Measurements from ENCODE around the gene NOXO1. TPM values are rescaled to one million over a fixed set of nuclear protein-coding genes. Genes with fewer than 3 reads are reported as not detected.

The NOXO1 gene
- total and polyA plus RNA-seq, 9 of the 15 experiments (the other 6 are each of a cell fraction or from before 2014, with no cell fraction given) = not detected

DNA sequence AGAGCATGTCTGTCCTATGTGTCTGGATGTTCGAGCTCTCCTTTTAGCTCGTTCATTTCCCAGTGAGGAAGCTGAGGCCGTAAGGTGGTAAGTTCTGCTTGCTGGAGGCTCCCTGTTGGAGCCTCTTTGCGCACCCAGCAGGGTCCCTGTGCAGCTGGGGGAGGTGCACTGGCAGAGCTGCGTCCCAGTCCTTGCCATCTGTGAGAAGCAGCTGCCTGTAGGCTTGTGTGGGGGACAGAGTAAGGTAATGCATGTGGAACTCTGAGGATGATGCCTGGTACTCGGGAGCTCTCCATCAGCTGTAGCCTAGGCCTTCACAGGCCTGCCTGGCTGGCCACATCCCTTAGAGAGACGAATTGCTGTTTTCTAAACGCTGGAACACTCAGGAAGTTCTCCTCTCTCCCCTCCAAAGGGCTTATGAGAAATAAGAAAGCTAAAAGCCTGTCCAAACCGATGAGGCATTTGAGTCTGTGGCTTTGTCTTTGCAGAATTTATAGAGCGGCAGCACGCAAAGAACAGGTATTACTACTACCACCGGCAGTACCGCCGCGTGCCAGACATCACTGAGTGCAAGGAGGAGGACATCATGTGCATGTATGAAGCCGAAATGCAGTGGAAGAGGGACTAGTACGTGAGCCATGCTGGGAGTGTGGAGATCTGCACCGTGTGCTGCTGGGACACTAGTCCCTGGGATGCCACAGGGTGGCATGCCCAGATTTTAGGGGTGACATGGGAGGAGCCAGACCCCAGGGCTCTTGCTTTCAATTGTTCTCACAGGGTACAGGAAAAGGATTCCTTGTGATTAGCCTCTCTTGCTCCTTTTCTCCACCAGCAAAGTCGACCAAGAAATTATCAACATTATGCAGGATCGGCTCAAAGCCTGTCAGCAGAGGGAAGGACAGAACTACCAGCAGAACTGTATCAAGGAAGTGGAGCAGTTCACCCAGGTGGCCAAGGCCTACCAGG is 20.3 kb downstream of the NOXO1 start (continued):
- TF ChIP-seq, protein P1, sequence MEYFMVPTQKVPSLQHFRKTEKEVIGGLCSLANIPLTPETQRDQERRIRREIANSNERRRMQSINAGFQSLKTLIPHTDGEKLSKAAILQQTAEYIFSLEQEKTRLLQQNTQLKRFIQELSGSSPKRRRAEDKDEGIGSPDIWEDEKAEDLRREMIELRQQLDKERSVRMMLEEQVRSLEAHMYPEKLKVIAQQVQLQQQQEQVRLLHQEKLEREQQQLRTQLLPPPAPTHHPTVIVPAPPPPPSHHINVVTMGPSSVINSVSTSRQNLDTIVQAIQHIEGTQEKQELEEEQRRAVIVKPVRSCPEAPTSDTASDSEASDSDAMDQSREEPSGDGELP (CRISPR knock-in tag; IDR thresholded peaks at IDR 0.05; ENCODE audit: borderline replicate concordance) = peak; percentile 70
- no peak for TF ChIP-seq TFAM (CRISPR knock-in tag; conservative IDR thresholded peaks at IDR 0.05)
- TF ChIP-seq TCF7 (IDR thresholded peaks at IDR 0.05; ENCODE audit: borderline replicate concordance) = no peak
- TF ChIP-seq E2F5 (CRISPR knock-in tag; IDR thresholded peaks at IDR 0.05) = no peak
- TF ChIP-seq ZNF644 (tag; IDR thresholded peaks at IDR 0.05; ENCODE audit: low read depth) = no peak
- TF ChIP-seq HNRNPLL (IDR thresholded peaks at IDR 0.05; ENCODE audit: low read depth, low read length, poor library complexity, severe bottlenecking) = peak; percentile 50
- TF ChIP-seq, protein P2, sequence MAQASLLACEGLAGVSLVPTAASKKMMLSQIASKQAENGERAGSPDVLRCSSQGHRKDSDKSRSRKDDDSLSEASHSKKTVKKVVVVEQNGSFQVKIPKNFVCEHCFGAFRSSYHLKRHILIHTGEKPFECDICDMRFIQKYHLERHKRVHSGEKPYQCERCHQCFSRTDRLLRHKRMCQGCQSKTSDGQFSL (CRISPR knock-in tag; IDR thresholded peaks at IDR 0.05) = 0 out of 2 replicates have a peak, but pooled peaks have one; percentile 12
- TF ChIP-seq, protein P2 (tag; IDR thresholded peaks at IDR 0.05) = no peak
- TF ChIP-seq, protein P3, sequence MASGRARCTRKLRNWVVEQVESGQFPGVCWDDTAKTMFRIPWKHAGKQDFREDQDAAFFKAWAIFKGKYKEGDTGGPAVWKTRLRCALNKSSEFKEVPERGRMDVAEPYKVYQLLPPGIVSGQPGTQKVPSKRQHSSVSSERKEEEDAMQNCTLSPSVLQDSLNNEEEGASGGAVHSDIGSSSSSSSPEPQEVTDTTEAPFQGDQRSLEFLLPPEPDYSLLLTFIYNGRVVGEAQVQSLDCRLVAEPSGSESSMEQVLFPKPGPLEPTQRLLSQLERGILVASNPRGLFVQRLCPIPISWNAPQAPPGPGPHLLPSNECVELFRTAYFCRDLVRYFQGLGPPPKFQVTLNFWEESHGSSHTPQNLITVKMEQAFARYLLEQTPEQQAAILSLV (tag; IDR thresholded peaks at IDR 0.05) = no peak
- TF ChIP-seq ZNF696 (CRISPR knock-in tag; conservative IDR thresholded peaks at IDR 0.05) = peak; percentile 14; the same call in 1 of the 2 replicates
- peak; percentile 95 for TF ChIP-seq SUPT5H (IDR thresholded peaks at IDR 0.05)
- peak; percentile 22; the same call in 1 of the 2 replicates for TF ChIP-seq TOE1 (IDR thresholded peaks at IDR 0.05; ENCODE audit: borderline replicate concordance)
- no peak for TF ChIP-seq TOE1 (CRISPR knock-in tag; IDR thresholded peaks at IDR 0.05; ENCODE audit: borderline replicate concordance, low read depth)
- 0 out of 2 replicates have a peak, but pooled peaks have one; percentile 14 for TF ChIP-seq DNMT1 (IDR thresholded peaks at IDR 0.05)
- no peak for TF ChIP-seq ZNF316 (IDR thresholded peaks at IDR 0.05)
- TF ChIP-seq NFATC3 (IDR thresholded peaks at IDR 0.05) = peak; percentile 70
- peak; percentile 20 for TF ChIP-seq KDM5B (IDR thresholded peaks at IDR 0.05; ENCODE audit: insufficient replicate concordance, low read depth, low read length)
- peak; percentile 54; the same call in 1 of the 2 replicates for TF ChIP-seq LCOR (CRISPR knock-in tag; IDR thresholded peaks at IDR 0.05)
- no peak for TF ChIP-seq HLTF (IDR thresholded peaks at IDR 0.05)
- peak; percentile 65 for TF ChIP-seq ZFX (CRISPR knock-in tag; IDR thresholded peaks at IDR 0.05)
- TF ChIP-seq, protein P4, sequence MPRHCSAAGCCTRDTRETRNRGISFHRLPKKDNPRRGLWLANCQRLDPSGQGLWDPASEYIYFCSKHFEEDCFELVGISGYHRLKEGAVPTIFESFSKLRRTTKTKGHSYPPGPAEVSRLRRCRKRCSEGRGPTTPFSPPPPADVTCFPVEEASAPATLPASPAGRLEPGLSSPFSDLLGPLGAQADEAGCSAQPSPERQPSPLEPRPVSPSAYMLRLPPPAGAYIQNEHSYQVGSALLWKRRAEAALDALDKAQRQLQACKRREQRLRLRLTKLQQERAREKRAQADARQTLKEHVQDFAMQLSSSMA (CRISPR knock-in tag; IDR thresholded peaks at IDR 0.05) = 0 out of 2 replicates have a peak, but pooled peaks have one; percentile 48
- TF ChIP-seq RB1 (IDR thresholded peaks at IDR 0.05; ENCODE audit: low read depth) = peak; percentile 6; the same call in 1 of the 2 replicates

Data from K562 (cell line).